ENCODE results near the gene RASL10B.

The RASL10B gene

DNA sequence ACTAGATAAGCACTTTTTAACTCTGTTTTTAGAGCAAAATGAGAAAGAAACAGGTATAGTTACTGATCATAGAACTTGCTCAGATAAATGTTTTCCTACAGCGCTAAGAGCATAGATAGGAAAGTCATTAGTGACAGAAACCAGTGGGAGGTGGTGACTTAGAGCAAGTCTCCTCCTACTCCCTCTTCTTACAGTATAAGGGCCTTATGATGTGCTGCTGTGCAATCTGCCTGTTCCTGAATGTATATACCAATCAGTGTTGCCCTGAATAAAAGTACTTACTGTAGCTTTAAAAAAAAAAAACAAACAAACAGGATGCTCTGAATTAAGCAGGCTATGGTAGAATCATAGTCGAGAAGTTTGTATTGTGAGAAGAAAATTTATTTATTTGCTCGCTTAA is 23.3 kb upstream of the RASL10B start:
- DNase-seq (ENCODE audit: low spot score), result peak; percentile 28
- in situ Hi-C loops (cut with MboI; ENCODE audit: low sequenced_read_pairs, unreplicated experiment), result no loop called here
- TF ChIP-seq, protein P1, sequence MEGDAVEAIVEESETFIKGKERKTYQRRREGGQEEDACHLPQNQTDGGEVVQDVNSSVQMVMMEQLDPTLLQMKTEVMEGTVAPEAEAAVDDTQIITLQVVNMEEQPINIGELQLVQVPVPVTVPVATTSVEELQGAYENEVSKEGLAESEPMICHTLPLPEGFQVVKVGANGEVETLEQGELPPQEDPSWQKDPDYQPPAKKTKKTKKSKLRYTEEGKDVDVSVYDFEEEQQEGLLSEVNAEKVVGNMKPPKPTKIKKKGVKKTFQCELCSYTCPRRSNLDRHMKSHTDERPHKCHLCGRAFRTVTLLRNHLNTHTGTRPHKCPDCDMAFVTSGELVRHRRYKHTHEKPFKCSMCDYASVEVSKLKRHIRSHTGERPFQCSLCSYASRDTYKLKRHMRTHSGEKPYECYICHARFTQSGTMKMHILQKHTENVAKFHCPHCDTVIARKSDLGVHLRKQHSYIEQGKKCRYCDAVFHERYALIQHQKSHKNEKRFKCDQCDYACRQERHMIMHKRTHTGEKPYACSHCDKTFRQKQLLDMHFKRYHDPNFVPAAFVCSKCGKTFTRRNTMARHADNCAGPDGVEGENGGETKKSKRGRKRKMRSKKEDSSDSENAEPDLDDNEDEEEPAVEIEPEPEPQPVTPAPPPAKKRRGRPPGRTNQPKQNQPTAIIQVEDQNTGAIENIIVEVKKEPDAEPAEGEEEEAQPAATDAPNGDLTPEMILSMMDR (IDR thresholded peaks at IDR 0.05; ENCODE audit: borderline replicate concordance, control extremely low read depth, extremely low read depth, insufficient read depth, missing control alignments), result no peak

GRCh38 chr17:35708951-35709350 is 22.5 kb upstream of the RASL10B start:
- TF ChIP-seq, protein P1 (IDR thresholded peaks at IDR 0.05; ENCODE audit: borderline replicate concordance, control extremely low read depth, extremely low read depth, insufficient read depth, missing control alignments), result no peak
- no peak for DNase-seq (ENCODE audit: low spot score)
- in situ Hi-C loops (cut with MboI; ENCODE audit: low sequenced_read_pairs, unreplicated experiment), result no loop called here

DNA sequence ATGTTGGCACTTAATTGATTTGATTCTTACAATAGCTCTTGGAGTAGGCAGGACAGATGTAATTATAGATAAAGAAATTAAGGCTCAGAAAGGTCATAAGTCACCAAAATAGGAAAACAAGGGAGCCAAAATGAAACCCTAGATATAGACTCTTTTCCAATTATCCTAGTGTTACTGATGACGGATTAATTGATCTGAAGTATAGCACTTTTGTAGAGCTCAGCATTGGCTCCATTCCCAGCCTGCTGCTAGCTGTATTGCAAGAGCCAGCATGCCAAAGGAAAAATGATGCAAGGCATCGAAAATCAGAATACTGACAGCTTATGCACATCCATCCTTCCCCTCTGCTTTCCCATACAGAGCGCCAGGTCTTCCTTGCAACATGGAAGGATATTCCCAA is 21.6 kb upstream of the RASL10B start:
- in situ Hi-C loops (cut with MboI; ENCODE audit: low sequenced_read_pairs, unreplicated experiment), result no loop called here
- no peak for DNase-seq (ENCODE audit: low spot score)
- TF ChIP-seq, protein P1 (IDR thresholded peaks at IDR 0.05; ENCODE audit: borderline replicate concordance, control extremely low read depth, extremely low read depth, insufficient read depth, missing control alignments), result no peak

GRCh38 chr17:35710950-35711349 is 20.5 kb upstream of the RASL10B start:
- TF ChIP-seq, protein P1 (IDR thresholded peaks at IDR 0.05; ENCODE audit: borderline replicate concordance, control extremely low read depth, extremely low read depth, insufficient read depth, missing control alignments), result no peak
- in situ Hi-C loops (cut with MboI; ENCODE audit: low sequenced_read_pairs, unreplicated experiment), result no loop called here
- no peak for DNase-seq (ENCODE audit: low spot score)

- TF ChIP-seq, protein P1 (IDR thresholded peaks at IDR 0.05; ENCODE audit: borderline replicate concordance, control extremely low read depth, extremely low read depth, insufficient read depth, missing control alignments), result no peak
- no peak for DNase-seq (ENCODE audit: low spot score)
- in situ Hi-C loops (cut with MboI; ENCODE audit: low sequenced_read_pairs, unreplicated experiment), result no loop called here
These were observed 18.2 kb upstream of the RASL10B start for GRCh38 chr17:35713069-35713728.

DNA sequence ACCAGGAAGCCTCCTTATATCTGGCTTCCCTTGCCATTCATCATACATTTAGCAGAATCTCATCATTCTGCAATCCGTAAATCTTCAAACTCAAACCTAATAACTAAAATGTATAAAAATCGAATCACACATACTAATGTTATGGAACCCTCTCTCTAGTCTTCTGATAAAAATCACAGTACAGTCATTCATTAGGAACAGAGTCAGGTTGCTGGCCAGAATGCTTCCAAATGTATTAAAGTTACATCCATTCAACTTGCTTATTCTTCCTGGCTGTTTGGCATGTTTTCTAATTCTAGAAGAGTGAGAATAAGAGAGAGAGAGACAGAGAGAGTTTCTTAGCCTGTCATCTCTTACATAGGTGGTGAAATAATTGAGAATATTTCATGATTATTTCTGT is 16.5 kb upstream of the RASL10B start:
- no peak for DNase-seq (ENCODE audit: low spot score)
- TF ChIP-seq, protein P1 (IDR thresholded peaks at IDR 0.05; ENCODE audit: borderline replicate concordance, control extremely low read depth, extremely low read depth, insufficient read depth, missing control alignments), result no peak
- in situ Hi-C loops (cut with MboI; ENCODE audit: low sequenced_read_pairs, unreplicated experiment), result no loop called here
